ENCODE data around the gene MRPL51.
A peak's percentile ranks its signal among the peaks of the same experiment; 100 is the strongest.

- no peak for TF ChIP-seq YY1 (IDR thresholded peaks at IDR 0.05; ENCODE audit: low read depth, low read length)
- TF ChIP-seq JUND (IDR thresholded peaks at IDR 0.05; ENCODE audit: low read length) = no peak
- TF ChIP-seq MAX (IDR thresholded peaks at IDR 0.05) = no peak
- no peak for TF ChIP-seq CTCF (IDR thresholded peaks at IDR 0.05; ENCODE audit: control extremely low read depth in 1 of 3, insufficient read depth in 1 of 3, low read depth in 1 of 3, low read length in 3 of 3)
- no peak for TF ChIP-seq EZH2 (IDR thresholded peaks at IDR 0.05; ENCODE audit: low read depth, low read length, severe bottlenecking)
- TF ChIP-seq SRF (IDR thresholded peaks at IDR 0.05; ENCODE audit: low read depth, low read length) = no peak
- TF ChIP-seq BCL11A (IDR thresholded peaks at IDR 0.05; ENCODE audit: low read depth in 2 of 2, low read length in 2 of 2) = no peak
- no peak for TF ChIP-seq CEBPB (IDR thresholded peaks at IDR 0.05; ENCODE audit: low read depth, low read length)
- TF ChIP-seq POLR2A (IDR thresholded peaks at IDR 0.05; ENCODE audit: control extremely low read depth in 1 of 2, low read depth in 2 of 2, low read length in 2 of 2) = no peak
- no peak for TF ChIP-seq SP1 (IDR thresholded peaks at IDR 0.05; ENCODE audit: low read depth, low read length)
- TF ChIP-seq SIN3A (conservative IDR thresholded peaks at IDR 0.05 in 1 of 2, IDR thresholded peaks at IDR 0.05 in 1 of 2; ENCODE audit: low read depth in 1 of 2, low read length in 2 of 2) = no peak
- no peak for TF ChIP-seq EGR1 (IDR thresholded peaks at IDR 0.05; ENCODE audit: borderline replicate concordance, low read depth, low read length)
- TF ChIP-seq POLR2AphosphoS5 (IDR thresholded peaks at IDR 0.05; ENCODE audit: low read depth, low read length) = peak; percentile 82
- TF ChIP-seq EP300 (IDR thresholded peaks at IDR 0.05; ENCODE audit: borderline replicate concordance in 1 of 2, low read depth in 2 of 2, low read length in 2 of 2) = no peak
Observed at GRCh38 chr12:6539707-6540134, 46.7 kb upstream of the MRPL51 start.

Data from H1 (cell line).